HG03457 (cell line): ENCODE results near the gene SPAG9.
"Not testable (repeated sequence)": the region's sequence is repeated elsewhere in the genome, so short reads cannot be mapped to it uniquely, and the experiment has no call there.

ENCODE experiments used
- ATAC-seq: cut with Tn5 transposase; IDR thresholded peaks from one replicate; pipeline ENCODE4 v1.9.1; 2021; ENCODE audit warnings: moderate number of reproducible peaks; ENCODE audit not compliant: unreplicated experiment

Gene SPAG9

GRCh38 chr17:51097708-51098446 is 22.8 kb downstream of the SPAG9 start:
- ATAC-seq = no peak

GRCh38 chr17:51091635-51092034 is 29.0 kb downstream of the SPAG9 start:
- ATAC-seq = no peak

GRCh38 chr17:51088868-51089267 is 31.8 kb downstream of the SPAG9 start:
- ATAC-seq = not testable (repeated sequence)

- ATAC-seq = no peak
Observed at GRCh38 chr17:51088287-51088686, 32.4 kb downstream of the SPAG9 start.

- ATAC-seq = no peak
Observed at GRCh38 chr17:51087072-51087757, 33.5 kb downstream of the SPAG9 start.

GRCh38 chr17:51085150-51085805 is 35.4 kb downstream of the SPAG9 start:
- no peak for ATAC-seq

- ATAC-seq = no peak
Observed at GRCh38 chr17:51083981-51084380, 36.7 kb downstream of the SPAG9 start.

- not testable (repeated sequence) for ATAC-seq
Observed at GRCh38 chr17:51083364-51083763, 37.3 kb downstream of the SPAG9 start.

- no peak for ATAC-seq
Observed at GRCh38 chr17:51079049-51079448, 41.6 kb downstream of the SPAG9 start.

- no peak for ATAC-seq
Observed at GRCh38 chr17:51078009-51078592, 42.6 kb downstream of the SPAG9 start.

GRCh38 chr17:51076821-51077220 is 43.8 kb downstream of the SPAG9 start:
- no peak for ATAC-seq

GRCh38 chr17:51071556-51071955 is 49.1 kb downstream of the SPAG9 start:
- no peak for ATAC-seq

- no peak for ATAC-seq
Observed at GRCh38 chr17:51065466-51065865, 55.2 kb downstream of the SPAG9 start.

- no peak for ATAC-seq
Observed at GRCh38 chr17:51064061-51064735, 56.5 kb downstream of the SPAG9 start.

- ATAC-seq = no peak
Observed at GRCh38 chr17:51060396-51060795, 60.3 kb downstream of the SPAG9 start.

GRCh38 chr17:51059781-51060180 is 60.9 kb downstream of the SPAG9 start:
- ATAC-seq = no peak

- ATAC-seq = no peak
Observed at GRCh38 chr17:51057534-51057933, 63.1 kb downstream of the SPAG9 start.

GRCh38 chr17:51056813-51057510 is 63.7 kb downstream of the SPAG9 start:
- ATAC-seq = no peak

GRCh38 chr17:51054748-51055147 is 65.9 kb downstream of the SPAG9 start:
- no peak for ATAC-seq

GRCh38 chr17:51052235-51052634 is 68.4 kb downstream of the SPAG9 start:
- ATAC-seq = no peak
